GM12865 (cell line): ENCODE results near the gene TRIP10.
A peak's percentile ranks its signal among the peaks of the same experiment; 100 is the strongest.

Experiments used
- DNase-seq: peaks from one replicate; pipeline ENCODE4 v3.0.0; 2010; ENCODE audit warnings: low read depth
- H3K4me3 ChIP-seq: 2 replicates; pipeline ENCODE4 v1.5.1; 2011; ENCODE audit warnings: mild to moderate bottlenecking, low read depth, low read length, control low read depth
- CTCF ChIP-seq: IDR thresholded peaks from 2 replicates; pipeline ENCODE4 v1.5.1; 2011; ENCODE audit warnings: low read length, control low read depth, low read depth, inconsistent platforms; ENCODE audit not compliant: insufficient read depth; ENCODE audit errors: missing control alignments

TRIP10 gene

GRCh38 chr19:6732803-6733337 is 6.6 kb upstream of the TRIP10 start:
- TF ChIP-seq CTCF = no peak
- H3K4me3 ChIP-seq = no peak overlapping the region
- no peak for DNase-seq

- DNase-seq = no peak
- no peak overlapping the region for H3K4me3 ChIP-seq
- TF ChIP-seq CTCF = peak; percentile 30
These were observed 6.0 kb upstream of the TRIP10 start for GRCh38 chr19:6733338-6734095.

DNA sequence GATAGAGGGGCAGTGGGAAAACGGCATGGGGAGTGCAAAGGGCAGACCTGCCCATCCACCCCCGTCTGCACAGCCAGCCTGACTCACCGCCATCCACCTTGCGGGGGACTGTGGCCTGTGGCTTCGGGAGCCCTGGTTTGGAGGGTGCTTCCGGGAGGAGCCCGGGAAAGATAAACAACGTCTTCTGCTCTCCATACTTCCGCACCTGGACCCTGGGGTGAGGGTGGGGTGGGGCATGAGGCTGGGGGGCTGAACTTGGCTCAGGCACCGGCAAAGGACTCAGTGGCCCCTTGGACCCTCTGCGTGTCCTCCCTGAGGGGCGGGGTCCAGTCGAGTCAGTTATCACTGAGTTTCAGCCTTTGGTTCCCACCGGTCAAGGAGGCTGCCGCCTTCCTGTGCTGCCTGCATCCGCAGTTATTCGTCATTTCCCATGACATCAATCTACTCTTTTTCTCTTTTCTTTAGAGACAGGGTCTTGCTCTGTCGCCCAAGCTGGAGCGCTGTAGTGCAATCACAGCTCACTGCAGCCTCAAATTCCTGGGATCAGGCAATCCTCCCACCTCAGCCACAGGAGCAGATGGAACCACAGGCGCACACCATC is 5.3 kb upstream of the TRIP10 start:
- TF ChIP-seq CTCF = no peak
- no peak for DNase-seq
- no peak overlapping the region for H3K4me3 ChIP-seq

DNA sequence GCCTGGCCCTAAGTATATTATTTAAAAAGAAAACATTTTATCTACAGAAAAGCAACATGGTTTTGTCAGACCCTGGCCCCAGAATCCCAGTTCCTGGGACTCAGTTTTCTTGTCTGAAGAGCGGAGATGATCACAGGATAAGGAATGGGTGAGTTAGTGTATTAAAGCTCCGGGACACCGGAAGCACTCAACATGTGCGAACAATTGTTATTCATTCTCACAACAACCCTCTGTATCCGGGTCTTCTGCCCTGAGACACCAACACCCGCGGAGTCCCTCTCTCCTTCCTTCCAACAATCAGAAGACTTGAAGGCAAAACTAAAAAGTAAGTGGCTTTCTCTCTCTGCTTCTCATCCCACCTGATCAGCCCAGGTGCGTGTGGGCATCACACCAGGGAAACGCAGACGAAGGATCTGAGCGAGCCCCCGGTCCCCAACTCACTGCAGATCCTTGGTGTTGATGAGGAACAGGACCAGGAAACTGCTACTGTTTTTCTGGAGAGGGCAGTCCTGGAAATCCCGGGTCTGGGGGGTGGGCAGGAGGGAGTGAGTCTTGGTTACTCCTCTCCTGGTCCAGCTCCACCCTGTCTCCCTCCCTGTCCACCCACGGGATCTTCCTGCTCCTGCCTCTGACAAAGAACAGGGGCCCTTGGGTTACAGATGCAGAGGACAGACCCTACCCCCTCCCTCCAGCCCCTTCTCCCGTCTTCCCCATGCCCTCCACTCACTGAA is 4.1 kb upstream of the TRIP10 start:
- DNase-seq = no peak
- TF ChIP-seq CTCF = no peak
- H3K4me3 ChIP-seq = peak overlapping the region; percentile 67

- peak; percentile 76 for TF ChIP-seq CTCF
- peak overlapping the region; percentile 67 for H3K4me3 ChIP-seq
- peak; percentile 92 for DNase-seq
These were observed 3.1 kb upstream of the TRIP10 start for GRCh38 chr19:6736169-6736916.

DNA sequence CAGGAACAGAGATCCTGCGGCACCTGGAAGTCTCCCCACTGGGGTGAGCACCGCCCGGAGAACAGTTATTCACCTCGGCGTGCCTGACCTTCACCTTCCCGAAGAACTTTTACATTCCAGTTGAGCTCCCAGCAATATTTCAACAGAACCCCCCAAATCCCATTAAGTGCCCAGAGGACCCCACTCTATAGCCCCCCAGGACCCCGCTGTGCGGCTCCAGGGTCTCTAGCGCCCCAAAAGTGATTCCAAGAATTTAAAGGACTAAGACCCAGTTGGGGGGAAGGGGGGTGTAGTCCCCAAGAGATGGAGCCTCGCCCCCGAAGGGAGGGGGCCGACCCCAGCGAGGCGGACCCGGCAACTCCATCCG is 2.6 kb upstream of the TRIP10 start:
- no peak for DNase-seq
- TF ChIP-seq CTCF = no peak
- peak overlapping the region; percentile 67 for H3K4me3 ChIP-seq
